HEK293T (cell line): Measurements from ENCODE around the gene RHOG.

Source experiments
- ARNT ChIP-seq: fragments of 450-650 bp; IDR thresholded peaks from 2 replicates; pipeline ENCODE4 v1.6.1; 2017; ENCODE audit warnings: mild to moderate bottlenecking
- BHLHE40 ChIP-seq: fragments of 450-650 bp; IDR thresholded peaks from 2 replicates; pipeline ENCODE4 v1.6.1; 2016; ENCODE audit warnings: mild to moderate bottlenecking, moderate library complexity, borderline replicate concordance
- CTBP1 ChIP-seq: fragments of 450-650 bp; IDR thresholded peaks from 2 replicates; pipeline ENCODE4 v1.6.1; 2016; ENCODE audit warnings: borderline replicate concordance
- FOXA1 ChIP-seq: fragments of 450-650 bp; IDR thresholded peaks from 2 replicates; pipeline ENCODE4 v1.6.1; 2016; ENCODE audit warnings: mild to moderate bottlenecking
- FOXM1 ChIP-seq: fragments of 450-650 bp; IDR thresholded peaks from 2 replicates; pipeline ENCODE4 v1.6.1; 2017; ENCODE audit warnings: mild to moderate bottlenecking, borderline replicate concordance
- HDGF ChIP-seq: fragments of 450-650 bp; IDR thresholded peaks from 2 replicates; pipeline ENCODE4 v1.6.1; 2017; ENCODE audit warnings: antibody characterized with exemption, borderline replicate concordance
- SP1 ChIP-seq: fragments of 450-650 bp; IDR thresholded peaks from 2 replicates; pipeline ENCODE4 v1.6.1; 2017
- TARDBP ChIP-seq: fragments of 450-650 bp; IDR thresholded peaks from 2 replicates; pipeline ENCODE4 v1.6.1; 2016

DNA sequence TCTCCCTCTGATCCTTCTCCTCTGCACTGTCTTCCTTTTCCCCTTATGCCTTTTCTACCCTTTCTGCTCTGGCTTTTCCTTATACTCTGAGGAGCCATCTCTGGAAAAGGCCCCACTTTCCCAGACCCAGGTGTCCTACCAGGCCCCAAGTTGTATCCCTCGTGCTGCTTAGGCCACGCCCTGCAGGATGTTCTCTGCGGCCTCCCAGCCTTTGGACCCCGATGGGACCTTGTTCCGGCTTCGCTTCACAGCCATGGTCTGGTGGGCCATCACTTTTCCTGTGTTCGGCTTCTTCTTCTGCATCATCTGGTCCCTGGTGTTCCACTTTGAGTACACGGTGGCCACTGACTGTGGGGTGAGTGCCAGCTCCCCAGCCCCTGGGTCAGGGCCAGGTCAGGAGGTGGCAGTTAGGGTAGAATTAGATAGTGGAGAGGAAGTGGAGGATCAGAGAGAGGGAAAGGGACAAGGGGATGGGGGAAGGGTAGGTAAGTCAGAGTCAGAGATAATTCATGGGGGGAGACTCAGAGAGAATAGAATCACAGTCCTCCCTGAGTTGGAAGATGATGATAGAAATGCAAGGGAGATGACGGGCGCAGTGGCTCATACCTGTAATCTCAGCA is 23.5 kb downstream of the RHOG start:
- TF ChIP-seq FOXA1 (no peak), FOXM1 (no peak), TARDBP (no peak), BHLHE40 (no peak), SP1 (no peak), CTBP1 (no peak), ARNT (no peak), HDGF (no peak)
